Measurements from ENCODE around the gene GP5.

GP5 gene

GRCh38 chr3:194399166-194399565, at the start of gene GP5:
Gene GP5, minus strand, starts transcription at chr3:194399266. Its CDS starts 984 bp downstream, at chr3:194398282.
- DNase-seq, result no peak

- DNase-seq, result no peak
Observed at GRCh38 chr3:194447657-194448056, 48.6 kb upstream of the GP5 start.

GRCh38 chr3:194447161-194447560, 48.1 kb upstream of the GP5 start:
- no peak for DNase-seq

GRCh38 chr3:194446754-194447153, 47.7 kb upstream of the GP5 start:
- no peak for DNase-seq

GRCh38 chr3:194446172-194446571, 47.1 kb upstream of the GP5 start:
- DNase-seq, result no peak

GRCh38 chr3:194443901-194444300, 44.8 kb upstream of the GP5 start:
- DNase-seq, result no peak

GRCh38 chr3:194440756-194441155, 41.7 kb upstream of the GP5 start:
- no peak for DNase-seq

- no peak for DNase-seq
Observed at GRCh38 chr3:194439881-194440550, 41.0 kb upstream of the GP5 start.

- no peak for DNase-seq
Observed at GRCh38 chr3:194434503-194434902, 35.4 kb upstream of the GP5 start.

GRCh38 chr3:194431554-194431953, 32.5 kb upstream of the GP5 start:
- DNase-seq, result no peak

- DNase-seq, result no peak
Observed at GRCh38 chr3:194425399-194425798, 26.3 kb upstream of the GP5 start.

GRCh38 chr3:194424953-194425352, 25.9 kb upstream of the GP5 start:
- no peak for DNase-seq

GRCh38 chr3:194424373-194424772, 25.3 kb upstream of the GP5 start:
- DNase-seq, result no peak

- DNase-seq, result no peak
Observed at GRCh38 chr3:194423317-194423716, 24.3 kb upstream of the GP5 start.

- no peak for DNase-seq
Observed at GRCh38 chr3:194422188-194422587, 23.1 kb upstream of the GP5 start.

GRCh38 chr3:194418671-194419070, 19.6 kb upstream of the GP5 start:
- no peak for DNase-seq

- DNase-seq, result no peak
Observed at GRCh38 chr3:194407423-194407822, 8.4 kb upstream of the GP5 start.

GRCh38 chr3:194405766-194406165, 6.7 kb upstream of the GP5 start:
- no peak for DNase-seq

- no peak for DNase-seq
Observed at GRCh38 chr3:194404365-194405140, 5.5 kb upstream of the GP5 start.

GRCh38 chr3:194401868-194402329, 2.8 kb upstream of the GP5 start:
- no peak for DNase-seq

GRCh38 chr3:194401346-194401745, 2.3 kb upstream of the GP5 start:
- no peak for DNase-seq

- no peak for DNase-seq
Observed at GRCh38 chr3:194399874-194400411, 877 bp upstream of the GP5 start.

- peak; percentile 72 for DNase-seq
Observed at GRCh38 chr3:194397757-194398312, 1.2 kb downstream of the GP5 start.

Data from activated CD8-positive, alpha-beta memory T cell treated with anti-CD3 and anti-CD28 coated beads for 24 hours (primary cell).